ENCODE data around the gene RNF152. TPM values are rescaled to one million over a fixed set of nuclear protein-coding genes. Genes with fewer than 3 reads are reported as not detected.

RNF152 gene
- total RNA-seq, 1 experiment from 2014 or later, result 1.7 TPM

DNA sequence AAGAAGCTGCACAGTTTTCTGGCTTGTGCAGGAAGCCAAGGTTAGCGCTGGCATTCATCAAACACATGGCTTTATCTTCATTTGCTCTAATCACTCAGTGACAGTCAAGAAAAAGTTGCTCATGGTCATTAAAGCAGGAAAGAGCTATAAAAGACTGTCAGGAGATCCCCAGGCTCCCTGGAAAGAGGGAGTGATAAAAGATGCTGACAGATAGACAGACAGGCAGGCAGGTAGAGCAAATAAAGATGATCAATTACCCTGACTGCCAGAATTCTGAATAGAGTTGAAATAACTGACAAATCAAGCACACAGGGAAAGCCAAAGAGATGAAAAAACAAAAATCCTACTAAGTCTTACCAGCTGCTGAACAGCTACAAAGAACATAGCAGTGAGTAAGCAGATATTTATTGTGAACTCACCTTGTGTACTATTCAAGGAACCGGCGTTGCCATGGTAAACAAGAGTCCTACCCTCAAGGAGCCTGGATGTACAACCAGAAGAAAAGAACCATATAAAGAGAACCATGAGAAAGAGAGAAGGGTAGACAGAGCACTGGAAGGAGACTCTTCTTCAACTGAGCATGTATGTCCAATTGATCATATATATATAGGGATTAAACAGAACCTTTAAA, 68.0 kb downstream of the RNF152 start:
- Mint-ChIP-seq H3K36me3 (ENCODE audit: insufficient read depth, unreplicated experiment) (peaks cover 11% of the 10 kb centered on the region), H3K27ac (ENCODE audit: low read depth, unreplicated experiment) (no peak overlapping the region), H3K4me3 (ENCODE audit: unreplicated experiment) (no peak overlapping the region), H3K27me3 (ENCODE audit: insufficient read depth, unreplicated experiment) (no peaks in the 10 kb centered on the region), H3K9me3 (ENCODE audit: unreplicated experiment) (no peaks in the 10 kb centered on the region), H3K4me1 (ENCODE audit: insufficient read depth, unreplicated experiment) (no peaks in the 10 kb centered on the region)
- no peak for TF ChIP-seq CTCF (IDR thresholded peaks at IDR 0.05; ENCODE audit: unreplicated experiment)
- ChIA-PET POLR2A (interaction anchor here (1.1 to 1.5 kb wide), 2 partner anchors 9 to 16 kb away, joined by 3 read pairs; no protein-coding TSS in a partner anchor), CTCF (no interaction called here)
- BruUV-seq (replicated peaks), result no TSS peak
- intact Hi-C loops (cut with micrococcal nuclease), result no loop called here
- no peak for DNase-seq (ENCODE audit: unreplicated experiment)

- BruUV-seq (replicated peaks), result no TSS peak
- Mint-ChIP-seq H3K36me3 (ENCODE audit: insufficient read depth, unreplicated experiment) (peaks cover 11% of the 10 kb centered on the region), H3K27ac (ENCODE audit: low read depth, unreplicated experiment) (no peak overlapping the region), H3K9me3 (ENCODE audit: unreplicated experiment) (no peaks in the 10 kb centered on the region), H3K4me1 (ENCODE audit: insufficient read depth, unreplicated experiment) (no peaks in the 10 kb centered on the region), H3K27me3 (ENCODE audit: insufficient read depth, unreplicated experiment) (no peaks in the 10 kb centered on the region), H3K4me3 (ENCODE audit: unreplicated experiment) (no peak overlapping the region)
- ChIA-PET CTCF (no interaction called here), POLR2A (interaction anchor here (1.5 kb wide), 1 partner anchor 10 kb away, joined by 3 read pairs; no protein-coding TSS in a partner anchor)
- intact Hi-C loops (cut with micrococcal nuclease), result no loop called here
- no peak for TF ChIP-seq CTCF (IDR thresholded peaks at IDR 0.05; ENCODE audit: unreplicated experiment)
- no peak for DNase-seq (ENCODE audit: unreplicated experiment)
These were observed 69.2 kb downstream of the RNF152 start for GRCh38 chr18:61823595-61823994.

DNA sequence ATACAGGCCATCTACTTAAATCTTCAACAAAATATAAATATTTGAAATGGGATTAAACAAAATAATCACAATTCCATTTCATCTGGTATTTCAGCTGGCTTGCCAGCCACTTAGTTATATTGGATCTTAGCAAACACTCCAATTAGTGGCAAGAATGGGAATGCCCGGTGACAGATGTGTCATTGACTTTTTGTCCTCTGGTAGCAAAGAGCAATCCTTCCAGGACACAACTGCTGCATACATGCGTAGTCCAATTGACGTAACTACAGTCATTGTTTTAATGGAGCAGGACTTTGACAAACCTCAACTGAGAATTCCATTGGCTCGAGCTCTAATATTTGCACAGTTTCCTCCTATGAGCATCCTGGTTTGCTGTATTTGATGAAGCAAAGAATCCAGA, 69.9 kb downstream of the RNF152 start:
- H3K4me1 Mint-ChIP-seq (ENCODE audit: insufficient read depth, unreplicated experiment), result no peaks in the 10 kb centered on the region
- intact Hi-C loops (cut with micrococcal nuclease), result no loop called here

DNA sequence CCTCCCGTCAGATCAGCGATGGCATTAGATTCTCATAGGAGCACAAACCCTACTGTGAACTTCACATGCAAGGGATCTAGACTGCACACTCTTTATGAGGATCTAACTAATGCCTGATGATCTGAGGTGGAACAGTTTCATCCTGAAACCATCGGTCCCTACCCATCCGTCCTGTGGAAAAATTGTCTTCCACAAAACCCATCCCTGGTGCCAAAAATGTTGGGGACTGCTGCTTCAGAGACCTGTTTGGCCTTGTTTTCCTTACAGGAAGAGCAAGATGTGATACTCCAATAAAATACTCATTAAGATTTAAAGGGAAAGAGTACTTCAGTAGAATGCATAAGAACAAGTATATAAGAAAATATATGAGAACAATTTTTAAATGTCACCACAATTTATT, 71.1 kb downstream of the RNF152 start:
- Mint-ChIP-seq H3K27ac (ENCODE audit: low read depth, unreplicated experiment) (no peak overlapping the region), H3K4me3 (ENCODE audit: unreplicated experiment) (no peak overlapping the region), H3K36me3 (ENCODE audit: insufficient read depth, unreplicated experiment) (peaks cover 13% of the 10 kb centered on the region), H3K9me3 (ENCODE audit: unreplicated experiment) (no peaks in the 10 kb centered on the region), H3K27me3 (ENCODE audit: insufficient read depth, unreplicated experiment) (no peaks in the 10 kb centered on the region), H3K4me1 (ENCODE audit: insufficient read depth, unreplicated experiment) (no peaks in the 10 kb centered on the region)
- no peak for TF ChIP-seq CTCF (IDR thresholded peaks at IDR 0.05; ENCODE audit: unreplicated experiment)
- BruUV-seq (replicated peaks), result no TSS peak
- intact Hi-C loops (cut with micrococcal nuclease), result no loop called here
- DNase-seq (ENCODE audit: unreplicated experiment), result no peak
- ChIA-PET CTCF (no interaction called here), POLR2A (interaction anchor here (0.5 kb wide), 1 partner anchor 129 kb away, joined by 3 read pairs; no protein-coding TSS in a partner anchor)

More for the DNA sequence above, 69.9 kb downstream of the RNF152 start:
- TF ChIP-seq CTCF (IDR thresholded peaks at IDR 0.05; ENCODE audit: unreplicated experiment), result no peak
- no peak overlapping the region for H3K27ac Mint-ChIP-seq (ENCODE audit: low read depth, unreplicated experiment)
- H3K4me3 Mint-ChIP-seq (ENCODE audit: unreplicated experiment), result no peak overlapping the region
- H3K36me3 Mint-ChIP-seq (ENCODE audit: insufficient read depth, unreplicated experiment), result peaks cover 14% of the 10 kb centered on the region
- H3K9me3 Mint-ChIP-seq (ENCODE audit: unreplicated experiment), result no peaks in the 10 kb centered on the region
- POLR2A ChIA-PET, result no interaction called here
- DNase-seq (ENCODE audit: unreplicated experiment), result no peak
- BruUV-seq (replicated peaks), result no TSS peak
- H3K27me3 Mint-ChIP-seq (ENCODE audit: insufficient read depth, unreplicated experiment), result no peaks in the 10 kb centered on the region
- CTCF ChIA-PET, result interaction anchor here (0.6 kb wide), 1 partner anchor 306 kb away, joined by 3 read pairs; no protein-coding TSS in a partner anchor
